Activated T-cell treated with anti-CD3 and anti-CD28 coated beads for 1 hour (primary cell): ENCODE data around the gene STAG2.

Source experiments
- DNase-seq: peaks from one replicate; pipeline ENCODE4 v3.0.0-alpha.2; 2020; ENCODE audit warnings: low read depth

STAG2 gene

DNA sequence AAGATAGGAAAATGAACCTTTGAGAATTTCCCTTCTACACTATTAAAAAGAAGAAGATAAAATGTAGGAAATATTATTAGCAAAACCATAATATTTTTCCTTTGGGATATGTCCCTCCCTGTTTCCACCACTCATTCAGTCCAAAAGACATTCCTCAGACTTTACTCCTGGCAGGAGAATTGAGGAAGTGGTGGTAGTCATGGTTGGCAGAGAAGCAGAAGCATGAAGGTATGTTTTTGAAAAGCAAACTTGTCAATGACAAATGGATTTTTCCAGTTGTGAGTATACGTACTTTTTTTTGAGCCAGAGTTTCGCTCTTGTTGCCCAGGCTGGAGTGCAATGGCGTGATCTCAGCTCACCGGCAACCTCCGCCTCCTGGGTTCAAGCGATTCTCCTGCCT is 13.7 kb downstream of the STAG2 start:
- DNase-seq: no peak

GRCh38 chrX:123976706-123977316 is 15.3 kb downstream of the STAG2 start:
- DNase-seq: no peak

DNA sequence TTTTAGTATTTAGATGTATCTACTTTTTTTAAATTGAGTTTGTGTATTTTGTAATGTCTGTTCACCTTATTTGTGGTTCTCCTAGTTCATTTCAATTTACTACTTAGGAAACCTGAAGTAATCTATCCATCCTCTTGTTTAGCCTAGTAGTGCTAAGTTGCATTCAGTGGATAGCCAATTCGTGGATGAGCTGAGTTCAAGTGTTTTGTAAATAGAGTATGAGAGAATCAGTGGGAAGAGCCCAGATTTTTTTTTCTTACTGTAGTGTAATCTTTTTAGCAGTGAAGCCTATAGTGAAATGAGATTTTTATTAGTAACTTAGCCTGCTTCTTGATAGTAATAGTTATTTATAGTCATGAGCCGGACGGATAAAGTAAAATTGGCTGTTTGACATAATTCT is 21.7 kb downstream of the STAG2 start:
- no peak for DNase-seq

GRCh38 chrX:123986377-123986776 is 24.9 kb downstream of the STAG2 start:
- no peak for DNase-seq

GRCh38 chrX:123988423-123989111 is 27.1 kb downstream of the STAG2 start:
- no peak for DNase-seq

DNA sequence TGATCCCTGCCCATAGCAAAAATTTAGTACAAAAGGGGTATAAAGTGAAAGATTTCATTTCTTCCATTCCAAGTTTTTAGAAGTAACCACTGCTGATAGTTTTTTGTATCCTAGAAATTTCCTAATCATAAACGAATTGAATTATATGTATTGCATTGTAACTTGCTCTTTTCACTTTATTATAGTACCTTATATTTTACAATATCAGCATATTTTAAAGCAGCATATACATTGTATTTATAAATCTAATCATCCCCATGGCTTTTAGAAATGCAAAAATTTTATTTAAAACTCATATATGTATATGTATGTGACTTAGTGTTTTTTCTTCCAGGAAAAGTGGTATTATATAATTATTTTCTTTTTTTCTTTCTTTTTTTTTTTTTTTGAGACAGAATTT is 27.7 kb downstream of the STAG2 start:
- DNase-seq: no peak

DNA sequence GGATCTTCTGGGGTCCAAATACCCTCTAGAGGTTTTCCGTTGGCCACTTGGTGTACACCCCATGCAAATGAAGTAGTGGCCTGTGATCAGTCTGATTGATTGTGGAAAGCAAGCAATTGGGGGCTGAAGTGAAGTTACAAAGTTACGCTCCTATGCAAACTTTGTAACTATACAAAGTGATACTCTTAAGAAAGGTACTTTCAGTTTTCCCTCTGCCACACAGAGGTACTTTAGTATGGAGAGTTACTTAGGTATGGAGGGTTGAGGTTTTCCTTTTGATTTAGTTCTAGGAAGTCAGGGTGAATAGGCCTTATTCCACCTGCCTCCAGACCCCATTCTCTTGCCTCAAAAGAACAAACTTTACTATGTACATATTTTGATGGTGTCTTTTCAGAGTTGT is 28.7 kb downstream of the STAG2 start:
- no peak for DNase-seq

- no peak for DNase-seq
Observed at GRCh38 chrX:123990602-123991001, 29.1 kb downstream of the STAG2 start.

DNA sequence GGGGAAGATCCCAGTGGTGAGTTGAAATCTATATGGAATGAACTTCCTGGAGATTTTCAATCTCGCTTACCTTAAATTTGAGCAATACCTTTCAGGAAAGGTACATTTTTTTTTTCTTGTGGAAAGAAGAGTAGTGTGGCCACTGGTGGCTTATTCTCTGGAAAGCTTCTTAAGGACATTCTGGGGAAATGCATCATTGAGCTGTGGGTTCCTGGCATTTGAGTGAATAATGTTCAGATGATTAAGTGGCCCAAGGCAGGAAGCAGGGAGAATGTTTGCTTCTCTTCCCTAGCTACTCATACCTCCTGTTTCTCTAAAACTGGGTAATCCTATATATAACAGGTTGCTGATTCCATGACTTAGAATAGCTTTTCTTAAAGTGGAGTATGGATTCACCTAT is 31.8 kb downstream of the STAG2 start:
- DNase-seq: no peak

DNA sequence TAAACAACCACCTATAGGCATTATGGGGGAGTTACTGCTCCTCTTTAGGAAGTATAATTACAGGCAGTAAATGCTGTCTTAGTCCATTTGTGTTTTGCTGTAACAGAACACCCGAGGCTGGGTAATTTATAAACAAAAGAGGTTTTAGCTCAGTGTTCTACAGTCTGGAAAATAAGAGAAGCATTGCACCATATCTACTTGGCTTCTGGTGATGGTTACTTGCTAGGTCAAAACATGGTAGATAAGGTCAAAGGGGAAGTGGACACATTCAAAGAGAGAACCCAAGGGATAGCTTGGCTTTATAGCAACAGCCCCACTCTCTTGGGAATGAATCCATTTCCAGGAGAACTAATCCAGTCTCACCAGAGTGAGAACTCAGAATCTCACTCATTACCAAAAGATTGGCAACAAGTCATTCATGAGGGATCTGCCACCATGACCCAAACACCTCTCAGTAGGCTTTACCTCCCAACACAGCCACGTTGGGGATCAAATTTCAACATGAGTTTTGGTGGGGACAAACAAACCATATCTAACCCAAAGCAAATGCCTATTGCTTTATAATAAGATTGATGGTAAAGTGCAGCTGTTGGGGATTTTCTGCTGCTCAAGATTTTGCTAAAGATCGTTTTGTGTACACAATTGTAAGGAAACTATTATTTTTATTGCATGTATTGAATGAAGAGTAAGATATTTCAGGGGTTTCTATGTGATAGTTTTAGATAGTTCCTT is 32.6 kb downstream of the STAG2 start:
- no peak for DNase-seq

DNA sequence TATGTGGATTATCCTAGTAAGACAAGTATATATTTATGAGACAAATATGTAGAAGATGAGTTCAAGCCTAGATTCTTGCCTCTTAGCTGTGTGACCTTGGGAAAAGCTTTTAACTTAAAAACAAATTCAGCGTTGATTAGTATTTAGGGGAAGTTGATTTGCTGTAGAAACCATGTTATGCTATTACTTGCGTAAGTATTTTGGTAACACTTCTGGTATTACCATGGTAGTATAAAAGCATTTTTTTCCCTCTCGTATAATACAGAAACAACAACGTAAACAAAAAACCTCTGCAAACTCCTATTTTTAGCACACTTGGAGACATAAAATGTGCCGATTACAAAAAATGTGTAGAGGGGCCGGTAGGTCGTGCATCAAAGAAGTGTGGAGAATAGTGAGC is 33.2 kb downstream of the STAG2 start:
- no peak for DNase-seq

DNA sequence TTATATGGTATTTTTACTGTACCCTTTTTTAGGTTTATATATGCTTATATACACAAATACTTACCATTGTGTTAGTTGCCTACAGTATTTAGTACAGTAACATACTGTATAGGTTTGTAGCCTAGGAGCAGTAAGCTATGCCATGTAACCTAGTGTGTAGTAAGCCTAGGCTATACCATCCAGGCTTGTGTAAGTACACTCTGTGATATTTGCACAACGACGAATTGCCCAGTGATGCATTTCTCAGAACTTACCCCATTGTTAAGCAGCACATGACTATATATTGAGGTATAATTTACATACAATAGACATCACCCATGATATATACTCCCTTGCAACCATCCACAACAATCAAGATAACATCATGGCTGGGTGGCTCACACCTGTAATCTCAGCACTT is 40.1 kb downstream of the STAG2 start:
- no peak for DNase-seq

- no peak for DNase-seq
Observed at GRCh38 chrX:124005228-124005627, 43.7 kb downstream of the STAG2 start.

- no peak for DNase-seq
Observed at GRCh38 chrX:124010157-124010556, 48.7 kb downstream of the STAG2 start.

DNA sequence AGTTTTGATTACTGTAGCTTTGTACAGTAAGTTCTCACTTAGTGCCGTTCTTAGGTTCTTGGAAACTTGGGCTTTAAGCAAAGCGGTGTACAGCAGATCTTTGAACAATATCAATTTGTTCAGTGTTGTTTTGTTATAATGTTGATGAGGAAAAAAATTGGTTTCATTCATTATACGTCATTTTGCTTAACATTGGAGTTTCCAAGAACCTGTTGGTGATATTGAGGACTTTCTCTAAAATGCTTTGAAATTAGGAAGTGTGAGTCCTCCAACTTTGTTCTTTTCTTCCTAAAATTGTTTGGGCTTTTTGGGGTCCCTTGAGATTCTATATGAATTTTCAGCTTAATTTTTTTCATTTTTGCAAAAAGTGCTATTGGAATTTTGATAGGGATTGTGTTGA is 49.1 kb downstream of the STAG2 start:
- no peak for DNase-seq

- DNase-seq: no peak
Observed at GRCh38 chrX:124015721-124016120, 54.2 kb downstream of the STAG2 start.

- no peak for DNase-seq
Observed at GRCh38 chrX:124016825-124017224, 55.3 kb downstream of the STAG2 start.

- DNase-seq: no peak
Observed at GRCh38 chrX:124018023-124018422, 56.5 kb downstream of the STAG2 start.

- DNase-seq: no peak
Observed at GRCh38 chrX:124023838-124024238, 62.3 kb downstream of the STAG2 start.

- DNase-seq: no peak
Observed at GRCh38 chrX:124026529-124026928, 65.0 kb downstream of the STAG2 start.

DNA sequence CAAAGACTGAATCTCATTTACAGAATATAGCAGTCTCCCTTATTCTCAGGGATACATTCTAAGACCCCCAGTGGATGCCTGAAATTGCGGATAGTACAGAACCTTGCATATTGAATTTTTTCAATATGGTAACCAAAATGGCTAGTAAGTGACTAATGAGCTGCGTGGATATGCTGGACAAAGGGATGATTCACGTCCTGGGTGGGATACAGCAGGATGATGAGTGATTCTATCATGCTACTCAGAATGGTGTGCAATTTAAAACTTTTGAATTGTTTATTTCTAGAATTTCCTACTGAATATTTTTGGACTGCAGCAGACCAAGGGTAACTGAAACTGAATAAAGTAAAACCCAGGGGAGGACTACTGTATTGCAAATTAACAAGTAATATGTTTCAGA is 66.7 kb downstream of the STAG2 start:
- no peak for DNase-seq

- no peak for DNase-seq
Observed at GRCh38 chrX:124030520-124030919, 69.0 kb downstream of the STAG2 start.

DNA sequence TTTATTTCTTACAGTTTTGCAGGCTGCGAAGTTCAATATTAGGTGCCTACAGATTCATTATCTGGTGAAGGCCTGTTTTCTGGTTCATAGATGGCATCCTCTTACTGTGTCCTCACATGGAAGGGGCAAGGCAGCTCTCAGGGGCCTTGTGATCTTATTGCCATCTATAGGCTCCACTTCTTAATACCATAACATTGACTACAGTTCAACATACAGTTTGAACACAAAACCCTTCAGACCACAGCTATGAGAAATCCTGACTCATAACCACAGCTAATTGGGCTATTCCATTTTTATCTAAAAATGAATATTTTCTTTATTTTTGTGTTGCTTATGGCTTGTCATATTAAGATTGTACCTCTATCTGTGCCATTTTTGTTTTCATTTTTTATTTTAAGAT is 72.3 kb downstream of the STAG2 start:
- DNase-seq: no peak

GRCh38 chrX:124035657-124036056 is 74.2 kb downstream of the STAG2 start:
- DNase-seq: no peak
